IMR-90 (cell line): ENCODE data around the gene MYL10. TPM values are rescaled to one million over a fixed set of nuclear protein-coding genes. Genes with fewer than 3 reads are reported as not detected.

ENCODE experiments used
- ATAC-seq: fragments of 200-7000 bp; cut with Tn5 transposase; 2 replicates; pipeline ENCODE4 v1.9.1; 2020; ENCODE audit warnings: low read depth, mild to moderate bottlenecking, moderate library complexity
- BruUV-seq: library from RNA; stranded (reverse); fragments of 400-500 nt; replicated peaks from 2 replicates; lab custom pipeline; 2021; lab: Mats Ljungman, UMichigan
- CTCF ChIA-PET: fragments of 300-600 bp; formaldehyde crosslinking; extraction: SDS; loops from one replicate; lab custom pipeline; 2021; ENCODE audit warnings: antibody characterized with exemption; lab: Yijun Ruan, JAX
- POLR2A ChIA-PET: fragments of 300-600 bp; sonication (Branson Sonifier 250); formaldehyde crosslinking; loops from one replicate; lab custom pipeline; 2022; ENCODE audit warnings: antibody characterized with exemption; ENCODE audit not compliant: unreplicated experiment; lab: Charles Lee
- DNase-seq: peaks from one replicate; pipeline ENCODE4 v3.0.0; 2013
- H2AFZ ChIP-seq: replicated peaks from 2 replicates; pipeline ENCODE3; 2013; ENCODE audit warnings: low read length, mild to moderate bottlenecking; ENCODE audit not compliant: poor library complexity
- H2AK5ac ChIP-seq: 2 replicates; pipeline ENCODE4 v1.6.1; 2013; ENCODE audit warnings: low read depth, low read length, inconsistent platforms
- H2AK9ac ChIP-seq: replicated peaks from 2 replicates; pipeline ENCODE3; 2013; ENCODE audit warnings: mild to moderate bottlenecking, low read depth, low read length, moderate library complexity; ENCODE audit not compliant: poor library complexity
- H2BK120ac ChIP-seq: 2 replicates; pipeline ENCODE4 v1.6.1; 2013; ENCODE audit warnings: low read depth, low read length, inconsistent platforms
- H2BK15ac ChIP-seq: 3 replicates; pipeline ENCODE4 v1.6.1; 2013; ENCODE audit warnings: low read depth, low read length, inconsistent platforms
- H2BK20ac ChIP-seq: 2 replicates; pipeline ENCODE4 v1.6.1; 2013; ENCODE audit warnings: low read depth, mild to moderate bottlenecking, inconsistent platforms, low read length, moderate library complexity
- H2BK5ac ChIP-seq: 2 replicates; pipeline ENCODE4 v1.6.1; 2013; ENCODE audit warnings: mild to moderate bottlenecking, low read depth, low read length, inconsistent platforms; ENCODE audit not compliant: poor library complexity, severe bottlenecking
- H3K14ac ChIP-seq: replicated peaks from 2 replicates; pipeline ENCODE4 v1.6.1; 2013; ENCODE audit warnings: low read depth, low read length, inconsistent platforms
- H3K18ac ChIP-seq: 2 replicates; pipeline ENCODE4 v1.6.1; 2013; ENCODE audit warnings: low read depth, low read length, control low read depth
- H3K23ac ChIP-seq: 2 replicates; pipeline ENCODE4 v1.6.1; 2013; ENCODE audit warnings: low read depth, low read length, inconsistent platforms
- H3K27ac ChIP-seq: 2 replicates; pipeline ENCODE4 v1.5.1; 2013; ENCODE audit warnings: mild to moderate bottlenecking, control low read depth, low read length; ENCODE audit not compliant: insufficient read depth
- H3K27me3 ChIP-seq: 2 replicates; pipeline ENCODE4 v1.6.1; 2013; ENCODE audit warnings: low read length; ENCODE audit not compliant: control insufficient read depth, insufficient read depth
- H3K36me3 ChIP-seq: 2 replicates; pipeline ENCODE4 v1.6.1; 2013; ENCODE audit warnings: low read length, mixed read lengths; ENCODE audit not compliant: control insufficient read depth, insufficient read depth
- H3K4ac ChIP-seq: 2 replicates; pipeline ENCODE4 v1.6.1; 2013; ENCODE audit warnings: low read depth, low read length, inconsistent platforms
- H3K4me1 ChIP-seq: 2 replicates; pipeline ENCODE4 v1.6.1; 2013; ENCODE audit warnings: low read length, mixed read lengths; ENCODE audit not compliant: control insufficient read depth, insufficient read depth
- H3K4me2 ChIP-seq: 2 replicates; pipeline ENCODE4 v1.6.1; 2013; ENCODE audit warnings: low read depth, mild to moderate bottlenecking, control low read depth, low read length, moderate library complexity
- H3K4me3 ChIP-seq: 2 replicates; pipeline ENCODE4 v1.5.1; 2013; ENCODE audit warnings: low read depth, mild to moderate bottlenecking, control low read depth, low read length, moderate library complexity; ENCODE audit not compliant: insufficient read depth
- H3K56ac ChIP-seq: 2 replicates; pipeline ENCODE4 v1.6.1; 2013; ENCODE audit warnings: low read length, inconsistent platforms; ENCODE audit not compliant: insufficient read depth; ENCODE audit errors: extremely low read depth
- H3K79me1 ChIP-seq, 2 experiments: 2 replicates each; pipeline ENCODE4 v1.6.1; 2013; ENCODE audit warnings: low read length in 2 of 2, inconsistent platforms in 1 of 2, low read depth in 1 of 2
- H3K9ac ChIP-seq: 2 replicates; pipeline ENCODE4 v1.6.1; 2013; ENCODE audit warnings: low read depth, low read length, control low read depth
- H3K9me1 ChIP-seq: 2 replicates; pipeline ENCODE4 v1.6.1; 2013; ENCODE audit warnings: low read length, inconsistent platforms; ENCODE audit not compliant: insufficient read depth
- H3K9me3 ChIP-seq: 2 replicates; pipeline ENCODE4 v1.6.1; 2013; ENCODE audit warnings: low read length; ENCODE audit not compliant: control insufficient read depth, insufficient read depth
- H4K20me1 ChIP-seq: 2 replicates; pipeline ENCODE4 v1.6.1; 2013; ENCODE audit warnings: low read length, inconsistent platforms; ENCODE audit not compliant: insufficient read depth
- H4K5ac ChIP-seq: 2 replicates; pipeline ENCODE4 v1.6.1; 2013; ENCODE audit warnings: mild to moderate bottlenecking, low read depth, low read length, control low read depth
- H4K8ac ChIP-seq, 2 experiments: 2 replicates each; pipeline ENCODE4 v1.6.1; 2013; ENCODE audit warnings: low read depth in 2 of 2, low read length in 2 of 2, control low read depth in 1 of 2, inconsistent platforms in 1 of 2
- H4K91ac ChIP-seq: 2 replicates; pipeline ENCODE4 v1.6.1; 2013; ENCODE audit warnings: low read depth, low read length, inconsistent platforms; ENCODE audit not compliant: insufficient read depth
- BHLHE40 ChIP-seq: fragments of 150-350 bp; IDR thresholded peaks from 2 replicates; pipeline ENCODE4 v1.6.1; 2016; ENCODE audit warnings: mild to moderate bottlenecking, low read depth, low read length
- CEBPB ChIP-seq: IDR thresholded peaks from 2 replicates; pipeline ENCODE4 v1.6.1; 2012; ENCODE audit warnings: low read depth, low read length, improper control_type of control experiment
- CHD1 ChIP-seq: IDR thresholded peaks from 2 replicates; pipeline ENCODE4 v1.6.1; 2012; ENCODE audit warnings: low read depth, low read length, improper control_type of control experiment
- FOS ChIP-seq: fragments of 150-350 bp; IDR thresholded peaks from 2 replicates; pipeline ENCODE4 v1.6.1; 2016; ENCODE audit warnings: low read depth, low read length
- MAFK ChIP-seq: IDR thresholded peaks from 2 replicates; pipeline ENCODE4 v1.6.1; 2012; ENCODE audit warnings: low read depth, low read length, improper control_type of control experiment
- MAZ ChIP-seq: IDR thresholded peaks from 2 replicates; pipeline ENCODE4 v1.6.1; 2012; ENCODE audit warnings: low read depth, mild to moderate bottlenecking, low read length, improper control_type of control experiment, moderate library complexity, borderline replicate concordance
- MXI1 ChIP-seq: IDR thresholded peaks from 2 replicates; pipeline ENCODE4 v1.6.1; 2012; ENCODE audit warnings: low read depth, mild to moderate bottlenecking, low read length, moderate library complexity, borderline replicate concordance
- NFE2L2 ChIP-seq: fragments of 150-350 bp; IDR thresholded peaks from 2 replicates; pipeline ENCODE4 v1.6.1; 2016; ENCODE audit warnings: low read depth, mild to moderate bottlenecking, low read length
- POLR2A ChIP-seq: IDR thresholded peaks from 2 replicates; pipeline ENCODE4 v1.6.1; 2012; ENCODE audit warnings: mild to moderate bottlenecking, low read depth, low read length
- RAD21 ChIP-seq: IDR thresholded peaks from 2 replicates; pipeline ENCODE4 v1.6.1; 2012; ENCODE audit warnings: low read length, improper control_type of control experiment
- RFX5 ChIP-seq: IDR thresholded peaks from 2 replicates; pipeline ENCODE4 v1.8.0; 2012; ENCODE audit warnings: low read depth, mild to moderate bottlenecking, low read length, moderate library complexity
- SMC3 ChIP-seq: fragments of 150-350 bp; IDR thresholded peaks from 2 replicates; pipeline ENCODE4 v1.6.1; 2016; ENCODE audit warnings: low read depth, mild to moderate bottlenecking, antibody characterized with exemption, low read length, moderate library complexity
- WGBS, 2 experiments: methylation state at CpG; one replicate each; pipeline versions ENCODE4 v1.1.5 to v1.1.7; 2013; ENCODE audit warnings: missing lambda C conversion rate in 2 of 2; ENCODE audit not compliant: insufficient read length in 1 of 2; ENCODE audit errors: extremely low coverage in 2 of 2; 5-methylcytosine and 5-hydroxymethylcytosine counted together
- dilution Hi-C: fragments of 300-500 bp; cut with HindIII; formaldehyde crosslinking; loops from one replicate; pipeline ENCODE4 v1.14.3; 2018; ENCODE audit warnings: low sequenced_read_pairs; ENCODE audit not compliant: unreplicated experiment
- in situ Hi-C: fragments of 300-500 bp; cut with MboI; formaldehyde crosslinking; loops from 3 replicates; pipeline ENCODE4 v1.14.3; 2019; ENCODE audit warnings: low sequenced_read_pairs, inconsistent platforms, mixed read lengths
- intact Hi-C: fragments of 100-400 bp; cut with micrococcal nuclease; formaldehyde crosslinking; loops from 2 replicates; pipeline ENCODE4 v1.10.0; 2022
- polyA plus RNA-seq, 3 experiments: library from polyadenylated mRNA; depleted of rRNA; stranded (reverse); fragments of >200 nt; gene quantifications; 2 replicates each; pipeline ENCODE4 v1.2.3, GENCODE V29; 2012; ENCODE audit warnings: low replicate concordance in 1 of 3
- total RNA-seq: library from RNA; depleted of rRNA; stranded (reverse); fragments of >200 nt; gene quantifications from 2 replicates; pipeline ENCODE4 v1.2.3, GENCODE V29; 2012
- TF ChIP-seq, protein P1 (sequence below): fragments of 150-350 bp; IDR thresholded peaks from 2 replicates; pipeline ENCODE4 v1.6.1; 2017; ENCODE audit warnings: mild to moderate bottlenecking, antibody characterized with exemption, low read length, low read depth
- TF ChIP-seq, protein P2 (sequence below): fragments of 150-350 bp; IDR thresholded peaks from 2 replicates; pipeline ENCODE4 v1.6.1; 2016; ENCODE audit warnings: low read depth, mild to moderate bottlenecking, low read length, moderate library complexity, borderline replicate concordance
- TF ChIP-seq, protein P3 (sequence below): conservative IDR thresholded peaks from 2 replicates; pipeline ENCODE4 v1.5.1; 2012; ENCODE audit warnings: mild to moderate bottlenecking, low read depth, low read length, improper control_type of control experiment

Gene MYL10
- total and polyA plus RNA-seq, 2 of the 4 experiments (the other 2 are of a cell fraction) = not detected

DNA sequence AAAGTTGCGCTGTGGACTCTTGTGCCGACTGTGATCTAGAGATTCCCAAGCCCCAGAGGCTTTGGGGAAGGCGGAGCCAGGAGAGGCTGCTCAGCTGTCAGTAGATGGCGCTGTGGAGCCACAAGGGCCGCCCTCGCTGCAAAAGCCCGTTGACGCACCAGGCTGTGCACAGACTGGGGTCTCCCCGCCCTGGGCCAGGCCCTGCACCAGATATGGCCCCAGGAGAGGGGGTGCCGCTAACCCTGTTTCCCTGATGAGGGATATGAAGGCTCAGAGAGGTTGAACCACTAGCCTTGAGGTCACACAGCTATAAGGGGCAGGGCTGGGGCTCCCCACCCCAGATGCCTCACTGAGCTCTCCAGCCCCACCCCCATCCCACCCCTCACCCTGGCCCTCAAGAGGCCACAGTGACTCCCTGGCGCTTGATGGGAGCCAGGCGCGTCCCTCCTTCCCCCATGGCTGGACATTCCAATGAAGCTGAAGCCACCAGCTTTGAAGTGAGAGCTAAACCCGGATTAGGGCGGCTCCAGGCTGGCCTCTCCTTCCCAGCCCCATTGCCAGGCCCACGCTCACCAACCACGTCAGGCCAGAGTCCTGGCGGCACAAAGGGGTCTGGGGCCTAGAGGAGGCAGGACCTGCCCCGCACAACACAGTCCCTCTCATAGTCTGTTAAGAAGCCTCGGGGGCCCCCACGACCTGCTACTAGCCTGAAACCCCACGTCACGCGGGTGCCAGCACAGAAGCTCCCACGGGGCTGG, 26.4 kb downstream of the MYL10 start:
- dilution Hi-C loops (no loop called here), intact Hi-C loops (loop anchor here (1.0 to 5.0 kb wide), 4 partner anchors 80 to 670 kb away; no protein-coding TSS in a partner anchor), in situ Hi-C loops (loop anchor here (10.0 kb wide), 1 partner anchor 632 kb away; no protein-coding TSS in a partner anchor)
- Histone ChIP-seq H3K27ac (no peak overlapping the region), H3K14ac (no peak overlapping the region), H3K56ac (no peak overlapping the region), H3K36me3 (no peaks in the 10 kb centered on the region), H3K9me1 (no peaks in the 10 kb centered on the region), H4K91ac (no peak overlapping the region), H3K4me3 (no peak overlapping the region), H4K5ac (no peak overlapping the region), H2BK5ac (no peak overlapping the region), H2BK20ac (no peak overlapping the region), H3K27me3 (peaks cover 11% of the 10 kb centered on the region; the same call in 1 of the 2 replicates), H3K9me3 (no peaks in the 10 kb centered on the region), H3K18ac (no peak overlapping the region), H2BK120ac (no peak overlapping the region), H2AK5ac (no peak overlapping the region), H2AK9ac (peak overlapping the region; percentile 42), H4K8ac (no peak overlapping the region), H2AFZ (peak overlapping the region; percentile 71), H3K4me2 (no peak overlapping the region), H2BK15ac (no peak overlapping the region), H3K23ac (no peak overlapping the region), H3K4ac (no peak overlapping the region), H4K20me1 (no peaks in the 10 kb centered on the region), H3K9ac (no peak overlapping the region), H3K4me1 (no peaks in the 10 kb centered on the region), H3K79me1 (no peaks in the 10 kb centered on the region)
- WGBS, 2 experiments = 0% methylated on average over 5 of the region's 25 CpGs; no CpG with 5 or more reads in 1 of the 2 experiments
- ATAC-seq = peak; percentile 99
- POLR2A ChIA-PET = no interaction called here
- CTCF ChIA-PET = interaction anchor here (0.5 to 1.4 kb wide), 10 partner anchors 17 to 671 kb away, joined by 3 to 5 read pairs (median 3); no protein-coding TSS in a partner anchor
- peak; percentile 67 for DNase-seq
- BruUV-seq = no TSS peak
- TF ChIP-seq MAZ = peak; percentile 46; the same call in 1 of the 2 replicates
- TF ChIP-seq, protein P1, sequence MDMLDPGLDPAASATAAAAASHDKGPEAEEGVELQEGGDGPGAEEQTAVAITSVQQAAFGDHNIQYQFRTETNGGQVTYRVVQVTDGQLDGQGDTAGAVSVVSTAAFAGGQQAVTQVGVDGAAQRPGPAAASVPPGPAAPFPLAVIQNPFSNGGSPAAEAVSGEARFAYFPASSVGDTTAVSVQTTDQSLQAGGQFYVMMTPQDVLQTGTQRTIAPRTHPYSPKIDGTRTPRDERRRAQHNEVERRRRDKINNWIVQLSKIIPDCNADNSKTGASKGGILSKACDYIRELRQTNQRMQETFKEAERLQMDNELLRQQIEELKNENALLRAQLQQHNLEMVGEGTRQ = no peak
- TF ChIP-seq RAD21 = peak; percentile 92
- TF ChIP-seq CEBPB = no peak
- no peak for TF ChIP-seq BHLHE40
- TF ChIP-seq, protein P2, sequence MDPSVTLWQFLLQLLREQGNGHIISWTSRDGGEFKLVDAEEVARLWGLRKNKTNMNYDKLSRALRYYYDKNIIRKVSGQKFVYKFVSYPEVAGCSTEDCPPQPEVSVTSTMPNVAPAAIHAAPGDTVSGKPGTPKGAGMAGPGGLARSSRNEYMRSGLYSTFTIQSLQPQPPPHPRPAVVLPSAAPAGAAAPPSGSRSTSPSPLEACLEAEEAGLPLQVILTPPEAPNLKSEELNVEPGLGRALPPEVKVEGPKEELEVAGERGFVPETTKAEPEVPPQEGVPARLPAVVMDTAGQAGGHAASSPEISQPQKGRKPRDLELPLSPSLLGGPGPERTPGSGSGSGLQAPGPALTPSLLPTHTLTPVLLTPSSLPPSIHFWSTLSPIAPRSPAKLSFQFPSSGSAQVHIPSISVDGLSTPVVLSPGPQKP = no peak
- no peak for TF ChIP-seq MXI1
- TF ChIP-seq MAFK = no peak
- no peak for TF ChIP-seq RFX5
- TF ChIP-seq POLR2A = no peak
- TF ChIP-seq SMC3 = peak; percentile 82
- TF ChIP-seq, protein P3, sequence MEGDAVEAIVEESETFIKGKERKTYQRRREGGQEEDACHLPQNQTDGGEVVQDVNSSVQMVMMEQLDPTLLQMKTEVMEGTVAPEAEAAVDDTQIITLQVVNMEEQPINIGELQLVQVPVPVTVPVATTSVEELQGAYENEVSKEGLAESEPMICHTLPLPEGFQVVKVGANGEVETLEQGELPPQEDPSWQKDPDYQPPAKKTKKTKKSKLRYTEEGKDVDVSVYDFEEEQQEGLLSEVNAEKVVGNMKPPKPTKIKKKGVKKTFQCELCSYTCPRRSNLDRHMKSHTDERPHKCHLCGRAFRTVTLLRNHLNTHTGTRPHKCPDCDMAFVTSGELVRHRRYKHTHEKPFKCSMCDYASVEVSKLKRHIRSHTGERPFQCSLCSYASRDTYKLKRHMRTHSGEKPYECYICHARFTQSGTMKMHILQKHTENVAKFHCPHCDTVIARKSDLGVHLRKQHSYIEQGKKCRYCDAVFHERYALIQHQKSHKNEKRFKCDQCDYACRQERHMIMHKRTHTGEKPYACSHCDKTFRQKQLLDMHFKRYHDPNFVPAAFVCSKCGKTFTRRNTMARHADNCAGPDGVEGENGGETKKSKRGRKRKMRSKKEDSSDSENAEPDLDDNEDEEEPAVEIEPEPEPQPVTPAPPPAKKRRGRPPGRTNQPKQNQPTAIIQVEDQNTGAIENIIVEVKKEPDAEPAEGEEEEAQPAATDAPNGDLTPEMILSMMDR = peak; percentile 95
- TF ChIP-seq FOS = no peak
- TF ChIP-seq NFE2L2 = no peak
- no peak for TF ChIP-seq CHD1
